RWPE2 (cell line): Measurements from ENCODE around the gene MICAL2.
A peak's percentile ranks its signal among the peaks of the same experiment; 100 is the strongest.

ENCODE experiments used
- ATAC-seq: fragments of 200-7000 bp; cut with Tn5 transposase; 3 replicates; pipeline ENCODE4 v1.9.1; 2021; ENCODE audit warnings: low read depth
- DNase-seq: peaks from one replicate; pipeline ENCODE4 v3.0.0-alpha.2; 2020; ENCODE audit warnings: low spot score
- H3K27ac ChIP-seq: fragments of 450-650 bp; 2 replicates; pipeline ENCODE4 v1.5.1; 2017; ENCODE audit warnings: mild to moderate bottlenecking; ENCODE audit not compliant: poor library complexity, severe bottlenecking
- H3K27me3 ChIP-seq: fragments of 250-450 bp; sonication (Bioruptor Pico); 2 replicates; pipeline ENCODE4 v1.5.1; 2021; ENCODE audit warnings: mild to moderate bottlenecking, moderate library complexity; ENCODE audit not compliant: insufficient read depth, poor library complexity, severe bottlenecking
- H3K36me3 ChIP-seq: fragments of 250-450 bp; sonication (Bioruptor Pico); 2 replicates; pipeline ENCODE4 v1.5.1; 2020; ENCODE audit warnings: low read depth, mild to moderate bottlenecking, moderate library complexity
- H3K4me1 ChIP-seq: fragments of 250-450 bp; sonication (Bioruptor Pico); 2 replicates; pipeline ENCODE4 v1.5.1; 2021; ENCODE audit warnings: mild to moderate bottlenecking, moderate library complexity; ENCODE audit not compliant: insufficient read depth, poor library complexity, severe bottlenecking
- H3K4me3 ChIP-seq: fragments of 250-450 bp; sonication (Bioruptor Pico); 2 replicates; pipeline ENCODE4 v1.5.1; 2021; ENCODE audit warnings: mild to moderate bottlenecking, moderate library complexity; ENCODE audit not compliant: severe bottlenecking
- H3K9me3 ChIP-seq: fragments of 250-450 bp; sonication (Bioruptor Pico); 2 replicates; pipeline ENCODE4 v1.5.1; 2021; ENCODE audit warnings: mild to moderate bottlenecking, moderate library complexity; ENCODE audit not compliant: severe bottlenecking
- CTCF ChIP-seq: fragments of 450-650 bp; IDR thresholded peaks from one replicate; pipeline ENCODE4 v1.5.1; 2017; ENCODE audit warnings: mild to moderate bottlenecking, moderate library complexity; ENCODE audit not compliant: poor library complexity, severe bottlenecking

The MICAL2 gene

GRCh38 chr11:12240677-12241076, 130.3 kb downstream of the MICAL2 start:
- DNase-seq (no peak), ATAC-seq (no peak)
- no peak for TF ChIP-seq CTCF

GRCh38 chr11:12241401-12241800, 131.0 kb downstream of the MICAL2 start:
- Histone ChIP-seq H3K4me1 (peaks cover 3% of the 10 kb centered on the region), H3K36me3 (peaks cover 95% of the 10 kb centered on the region), H3K27me3 (no peaks in the 10 kb centered on the region), H3K27ac (no peak overlapping the region), H3K9me3 (no peaks in the 10 kb centered on the region), H3K4me3 (no peak overlapping the region)
- TF ChIP-seq CTCF, result no peak
- DNase-seq, result no peak
- ATAC-seq, result no peak

More at GRCh38 chr11:12240677-12241076, 130.3 kb downstream of the MICAL2 start:
- H3K4me3 ChIP-seq, result no peak overlapping the region
- no peaks in the 10 kb centered on the region for H3K9me3 ChIP-seq
- H3K27ac ChIP-seq, result no peak overlapping the region
- peaks cover 97% of the 10 kb centered on the region for H3K36me3 ChIP-seq
- H3K4me1 ChIP-seq, result peaks cover 3% of the 10 kb centered on the region
- no peaks in the 10 kb centered on the region for H3K27me3 ChIP-seq

DNA sequence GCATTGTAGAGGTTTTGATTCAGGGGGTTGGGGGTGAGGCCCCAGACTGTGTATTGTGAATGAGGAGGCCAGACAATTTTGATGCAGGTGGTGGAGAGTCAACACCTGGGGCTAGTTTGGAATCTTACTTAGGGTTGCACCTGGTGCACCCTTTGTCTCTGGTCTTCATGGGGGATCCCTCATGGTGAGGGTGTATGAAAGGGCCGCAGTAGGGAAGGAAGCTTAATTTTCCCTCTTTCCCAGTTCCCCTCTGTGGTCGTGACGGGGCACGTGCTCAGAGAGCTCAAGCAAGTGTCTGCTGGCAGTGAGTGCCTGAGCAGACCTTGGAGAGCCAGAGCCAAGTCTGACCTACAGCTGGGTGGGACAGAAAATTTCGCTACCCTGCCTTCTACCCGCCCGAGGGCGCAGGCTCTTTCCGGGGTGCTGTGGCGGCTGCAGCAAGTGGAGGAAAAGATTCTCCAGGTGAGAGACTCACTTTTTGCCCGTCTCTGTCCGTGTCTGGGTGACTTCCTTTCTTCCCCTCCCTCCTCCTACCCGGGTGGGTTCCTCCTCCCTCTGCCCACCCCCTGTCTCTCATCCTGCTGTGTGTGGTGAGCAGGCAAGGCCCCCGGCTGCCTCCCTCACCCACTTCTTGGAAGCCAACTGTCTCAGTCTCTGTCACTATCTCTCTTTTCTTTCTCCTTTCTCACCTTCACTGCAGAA, 131.7 kb downstream of the MICAL2 start:
- Histone ChIP-seq H3K4me3 (no peak overlapping the region), H3K27ac (peak overlapping the region; percentile 19), H3K4me1 (peaks cover 11% of the 10 kb centered on the region), H3K27me3 (no peaks in the 10 kb centered on the region), H3K9me3 (no peaks in the 10 kb centered on the region), H3K36me3 (peaks cover 95% of the 10 kb centered on the region)
- DNase-seq, result no peak
- no peak for TF ChIP-seq CTCF
- no peak for ATAC-seq

GRCh38 chr11:12242966-12243365, 132.6 kb downstream of the MICAL2 start:
- H3K9me3 ChIP-seq, result no peaks in the 10 kb centered on the region
- H3K4me3 ChIP-seq, result no peak overlapping the region
- TF ChIP-seq CTCF, result no peak
- no peak overlapping the region for H3K27ac ChIP-seq
- H3K36me3 ChIP-seq, result peaks cover 95% of the 10 kb centered on the region
- ATAC-seq (no peak), DNase-seq (no peak)
- no peaks in the 10 kb centered on the region for H3K27me3 ChIP-seq
- H3K4me1 ChIP-seq, result peaks cover 14% of the 10 kb centered on the region

- DNase-seq (no peak), ATAC-seq (no peak)
- no peak overlapping the region for H3K4me3 ChIP-seq
- H3K27me3 ChIP-seq, result no peaks in the 10 kb centered on the region
- H3K36me3 ChIP-seq, result peaks cover 95% of the 10 kb centered on the region
- H3K4me1 ChIP-seq, result peaks cover 19% of the 10 kb centered on the region
- H3K27ac ChIP-seq, result no peak overlapping the region
- H3K9me3 ChIP-seq, result no peaks in the 10 kb centered on the region
- TF ChIP-seq CTCF, result no peak
Observed at GRCh38 chr11:12243486-12243885, 133.1 kb downstream of the MICAL2 start.
